GM12874 (cell line): ENCODE measurements around the gene CD163L1.

Experiments
- TF ChIP-seq, protein P1 (sequence below): IDR thresholded peaks from 2 replicates; pipeline ENCODE4 v1.5.1; 2011; ENCODE audit warnings: low read depth, mild to moderate bottlenecking, control low read depth, low read length, moderate library complexity; ENCODE audit not compliant: insufficient read depth

CD163L1 gene

DNA sequence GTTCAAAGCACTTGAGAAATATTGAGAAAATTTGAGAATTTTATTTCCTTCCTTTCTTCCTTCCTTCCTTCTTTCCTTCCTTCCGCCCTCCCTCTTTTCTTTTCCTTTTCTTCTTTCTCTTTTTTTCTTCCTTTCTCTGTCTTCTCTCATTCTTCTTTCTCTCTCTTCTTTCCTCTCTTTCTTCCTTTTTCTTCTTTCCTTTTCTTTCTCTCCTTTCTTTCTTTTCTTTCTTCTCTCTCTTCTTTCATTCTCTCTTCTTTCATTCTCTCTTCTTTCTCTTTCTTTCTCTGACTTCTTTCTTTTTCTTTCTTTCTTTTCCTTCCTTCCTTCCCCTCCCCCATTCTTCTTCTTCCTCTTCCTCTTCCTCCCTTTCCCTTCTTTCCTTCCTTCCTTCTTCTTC lies 44.9 kb downstream of the CD163L1 start:
- TF ChIP-seq, protein P1, sequence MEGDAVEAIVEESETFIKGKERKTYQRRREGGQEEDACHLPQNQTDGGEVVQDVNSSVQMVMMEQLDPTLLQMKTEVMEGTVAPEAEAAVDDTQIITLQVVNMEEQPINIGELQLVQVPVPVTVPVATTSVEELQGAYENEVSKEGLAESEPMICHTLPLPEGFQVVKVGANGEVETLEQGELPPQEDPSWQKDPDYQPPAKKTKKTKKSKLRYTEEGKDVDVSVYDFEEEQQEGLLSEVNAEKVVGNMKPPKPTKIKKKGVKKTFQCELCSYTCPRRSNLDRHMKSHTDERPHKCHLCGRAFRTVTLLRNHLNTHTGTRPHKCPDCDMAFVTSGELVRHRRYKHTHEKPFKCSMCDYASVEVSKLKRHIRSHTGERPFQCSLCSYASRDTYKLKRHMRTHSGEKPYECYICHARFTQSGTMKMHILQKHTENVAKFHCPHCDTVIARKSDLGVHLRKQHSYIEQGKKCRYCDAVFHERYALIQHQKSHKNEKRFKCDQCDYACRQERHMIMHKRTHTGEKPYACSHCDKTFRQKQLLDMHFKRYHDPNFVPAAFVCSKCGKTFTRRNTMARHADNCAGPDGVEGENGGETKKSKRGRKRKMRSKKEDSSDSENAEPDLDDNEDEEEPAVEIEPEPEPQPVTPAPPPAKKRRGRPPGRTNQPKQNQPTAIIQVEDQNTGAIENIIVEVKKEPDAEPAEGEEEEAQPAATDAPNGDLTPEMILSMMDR, result no peak

DNA sequence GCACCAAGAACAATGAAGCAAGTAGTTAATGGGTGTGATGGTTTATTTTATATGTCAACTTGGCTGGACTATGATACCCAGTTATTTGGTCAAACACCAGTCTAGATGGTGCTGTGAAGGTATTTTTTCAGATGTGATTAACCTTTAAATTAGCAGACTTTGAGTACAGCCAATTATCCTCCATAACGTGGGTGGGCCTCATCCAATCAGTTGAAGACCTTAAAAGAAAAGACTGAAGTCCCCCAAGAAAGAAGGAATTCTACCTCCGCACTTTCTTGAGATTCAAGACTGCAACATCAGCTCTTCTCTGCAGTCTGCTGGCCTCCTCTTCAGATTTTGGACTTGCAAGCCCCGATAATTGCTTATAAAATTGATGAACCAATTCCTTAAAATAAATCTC lies 47.5 kb downstream of the CD163L1 start:
- TF ChIP-seq, protein P1, result no peak

DNA sequence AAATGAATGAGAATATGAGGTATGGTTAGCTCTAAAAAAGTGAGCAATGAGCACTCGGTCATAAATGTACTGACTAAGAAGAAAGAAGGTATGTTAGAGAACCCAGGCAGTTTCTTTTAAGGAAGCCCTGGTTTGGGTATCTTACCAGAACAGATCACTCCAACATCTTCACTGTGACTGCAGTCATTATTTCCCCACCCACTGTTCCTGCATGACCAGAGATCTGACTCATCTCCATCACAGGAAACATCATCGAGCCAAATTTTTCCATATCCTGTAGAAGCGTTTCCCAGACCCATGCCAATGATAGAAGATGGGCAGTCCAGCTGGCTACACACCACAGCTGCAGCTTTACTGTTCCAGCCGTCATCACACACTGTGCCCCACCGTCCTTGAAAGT lies 48.0 kb downstream of the CD163L1 start:
- TF ChIP-seq, protein P1, result no peak

DNA sequence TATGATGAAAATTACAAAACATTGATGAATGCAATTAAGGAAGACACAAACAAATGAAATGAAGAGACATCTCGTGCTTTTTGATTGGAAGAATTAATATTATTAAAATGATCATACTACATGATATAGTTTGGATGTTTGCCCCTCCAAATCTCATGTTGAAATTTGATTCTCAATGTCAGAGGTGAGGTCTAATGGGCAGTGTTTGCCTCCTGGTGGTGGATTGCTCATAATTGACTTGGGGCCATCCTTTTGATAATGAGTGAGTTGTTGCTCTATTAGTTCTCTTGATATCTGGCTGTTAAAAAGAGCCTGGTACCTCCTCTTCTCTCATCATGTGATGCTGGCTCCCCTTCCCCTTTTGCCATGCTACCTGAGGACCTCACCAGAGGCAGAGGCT lies 56.7 kb downstream of the CD163L1 start:
- TF ChIP-seq, protein P1, result no peak

DNA sequence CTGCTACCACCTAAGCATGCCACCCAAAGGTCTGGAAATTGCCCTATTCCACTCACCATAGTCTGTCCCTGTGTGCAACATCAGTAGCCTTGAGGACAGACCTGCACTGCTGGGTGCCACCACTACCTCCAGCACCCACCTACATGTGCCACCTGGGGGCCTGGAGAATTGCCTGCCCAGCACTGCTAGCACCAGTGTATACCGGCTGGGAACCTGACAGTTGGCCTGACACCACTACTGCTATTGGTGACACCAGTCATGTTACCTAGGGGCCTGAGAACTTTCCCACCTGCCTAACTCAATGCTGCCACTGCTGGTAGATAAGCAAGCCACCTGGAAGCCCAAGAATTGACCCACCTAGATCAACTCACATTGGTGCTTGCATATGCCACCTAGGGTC lies 60.8 kb downstream of the CD163L1 start:
- TF ChIP-seq, protein P1, result no peak

DNA sequence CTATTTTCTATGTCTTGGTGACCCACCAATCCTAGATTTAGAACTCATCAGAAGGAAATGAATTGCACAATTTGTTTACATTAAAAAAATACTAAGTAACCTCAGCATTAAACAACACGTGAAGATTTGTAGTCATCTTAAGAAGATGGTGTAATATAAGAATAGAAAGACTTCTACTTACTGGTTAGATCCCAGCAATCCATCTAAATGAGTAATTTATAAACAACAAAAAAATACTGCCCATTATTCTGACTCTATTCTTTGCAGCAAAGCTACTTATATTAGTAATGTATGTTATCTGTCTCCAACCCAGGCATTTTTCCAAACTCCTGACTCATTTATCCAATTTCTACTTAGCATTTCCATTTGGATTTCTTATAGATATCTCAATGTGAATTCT lies 67.8 kb downstream of the CD163L1 start:
- TF ChIP-seq, protein P1, result no peak

DNA sequence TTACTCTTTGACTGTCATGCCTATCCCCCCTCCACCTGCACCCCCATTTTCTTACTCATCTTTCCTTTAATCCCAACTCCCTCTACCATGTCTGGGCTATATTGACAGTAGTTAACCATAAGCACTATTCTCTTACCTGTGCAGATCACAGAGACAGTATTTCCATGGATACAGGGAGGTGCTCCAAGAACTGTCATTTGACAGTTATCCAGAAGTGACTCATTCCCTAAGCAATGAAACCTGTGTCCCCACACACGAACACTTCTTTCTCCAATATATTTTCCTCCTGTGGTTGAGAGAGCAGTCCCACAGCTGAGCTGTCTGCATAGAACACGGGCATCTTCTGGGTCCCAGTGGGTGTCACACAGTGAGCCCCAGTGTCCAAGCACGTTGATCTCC lies 68.8 kb downstream of the CD163L1 start:
- TF ChIP-seq, protein P1, result no peak
